Left lung (tissue), 10 donors: Measurements from ENCODE around the gene NR2E1. TPM values are rescaled to one million over a fixed set of nuclear protein-coding genes. Genes with fewer than 3 reads are reported as not detected.

Experiments
- ATAC-seq: fragments of 200-7000 bp; cut with Tn5 transposase; one replicate; pipeline ENCODE4 v1.9.1; 2020; ENCODE audit warnings: moderate library complexity
- DNase-seq, 4 donors: peaks; one replicate each; pipeline ENCODE4 v3.0.0-alpha.2; 2013 to 2020
- H3K27ac ChIP-seq, 2 donors: fragments of 200-600 bp; sonication (generic) in 1 of 2; one replicate each; pipeline versions ENCODE4 v1.5.0 to v1.8.0; 2020 to 2021
- H3K27me3 ChIP-seq, 2 donors: fragments of 200-600 bp; sonication (generic) in 1 of 2; one replicate each; pipeline versions ENCODE4 v1.5.0 to v1.8.0; 2020 to 2021
- H3K36me3 ChIP-seq, 2 donors: fragments of 200-600 bp; sonication (generic) in 1 of 2; one replicate each; pipeline versions ENCODE4 v1.5.0 to v1.8.0; 2020 to 2021
- H3K4me1 ChIP-seq, 2 donors: fragments of 200-600 bp; one replicate each; pipeline ENCODE4 v1.8.0; 2021
- H3K4me3 ChIP-seq, 2 donors: fragments of 200-600 bp; sonication (generic) in 1 of 2; one replicate each; pipeline versions ENCODE4 v1.5.0 to v1.8.0; 2020 to 2021; ENCODE audit warnings: mild to moderate bottlenecking in 1 of 2
- H3K9me3 ChIP-seq, 2 donors: fragments of 200-600 bp; sonication (generic) in 1 of 2; one replicate each; pipeline versions ENCODE4 v1.5.0 to v1.8.0; 2020 to 2021
- CTCF ChIP-seq, 2 donors: fragments of 200-600 bp; sonication (generic) in 1 of 2; IDR thresholded peaks; one replicate each; pipeline versions ENCODE4 v1.5.0 to v1.8.0; 2021; ENCODE audit warnings: antibody characterized with exemption in 2 of 2
- intact Hi-C, 2 donors: fragments of 100-400 bp; cut with DNase I; formaldehyde crosslinking; loops; one replicate each; pipeline versions ENCODE4 v1.11.2 to v1.14.2; 2022
- polyA plus RNA-seq, 6 donors: library from polyadenylated mRNA; unstranded; fragments of 120-200 nt; gene quantifications; one replicate each; pipeline ENCODE4 v1.2.1, GENCODE V29; 2013; ENCODE audit not compliant: insufficient read length in 6 of 6
- total RNA-seq, 2 donors: library from RNA; stranded (reverse); fragmentation: NEBNext Ultra II Directional; extraction: Animal tissue kit (Norgen Biotek cat#: 25700); gene quantifications; one replicate each; pipeline ENCODE4 v1.2.1, GENCODE V29; 2021
- donor health status: DM: no; HTN: yes; CAD: no.
- donor health status: DM: no; HTN: no; CAD: no.

Gene NR2E1
- total and polyA plus RNA-seq, 8 donors: 0.06 to 0.07 TPM; not detected in 6

- H3K4me3 ChIP-seq: no peak overlapping the region
- no peaks in the 10 kb centered on the region for H3K9me3 ChIP-seq
- H3K36me3 ChIP-seq: no peaks in the 10 kb centered on the region
- no peak for TF ChIP-seq CTCF (IDR thresholded peaks at IDR 0.05)
- H3K27ac ChIP-seq: no peak overlapping the region
- intact Hi-C loops: no loop called here
- DNase-seq: no peak
- H3K4me1 ChIP-seq: peaks cover 9 to 45% of the 10 kb centered on the region in 2 donors
- peaks cover 100% of the 10 kb centered on the region in 2 donors for H3K27me3 ChIP-seq
- no peak for ATAC-seq
Observed at GRCh38 chr6:108171918-108172516, 6.2 kb downstream of the NR2E1 start.

DNA sequence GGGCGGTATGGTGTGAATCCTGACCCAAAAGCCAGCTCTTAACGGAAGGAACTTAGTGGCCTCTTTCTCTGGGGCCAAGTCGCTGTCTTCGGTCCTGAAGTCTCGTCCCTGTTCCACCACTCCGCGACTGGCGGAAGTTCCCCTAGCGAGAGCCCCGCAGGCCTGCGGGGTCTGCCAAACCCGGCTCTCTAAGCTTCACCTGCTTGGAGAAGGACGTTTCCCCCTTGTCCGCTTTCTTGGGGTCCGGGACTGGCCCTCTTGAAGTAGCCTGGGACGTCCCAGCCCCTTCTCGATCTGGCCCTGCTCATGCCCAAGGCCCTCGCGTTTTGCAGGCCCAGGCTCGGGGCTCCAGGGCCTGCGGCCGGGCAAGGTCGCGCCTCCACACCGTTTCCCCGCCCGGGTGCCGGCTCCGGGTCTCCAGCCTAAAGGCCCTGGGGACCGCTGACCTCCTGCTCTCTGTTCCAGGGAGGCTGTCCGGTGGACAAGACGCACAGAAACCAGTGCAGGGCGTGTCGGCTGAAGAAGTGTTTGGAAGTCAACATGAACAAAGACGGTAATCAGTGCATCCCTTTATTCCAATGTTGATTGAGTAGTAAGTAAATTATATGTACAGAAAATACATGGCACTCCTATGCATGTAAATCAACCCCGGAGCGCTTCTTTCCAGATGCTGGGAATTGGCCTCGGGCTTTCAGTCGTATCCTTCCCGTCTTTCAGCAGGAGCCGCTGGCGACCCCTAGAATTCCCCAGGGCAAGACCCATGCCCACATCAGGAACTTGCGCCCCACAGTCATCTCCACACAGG, 8.8 kb downstream of the NR2E1 start:
- TF ChIP-seq CTCF (IDR thresholded peaks at IDR 0.05): no peak
- Histone ChIP-seq H3K27me3 (peaks cover 96 to 98% of the 10 kb centered on the region in 2 donors), H3K4me1 (peaks cover 0 to 20% of the 10 kb centered on the region in 2 donors), H3K27ac (no peak overlapping the region), H3K9me3 (no peaks in the 10 kb centered on the region), H3K36me3 (no peaks in the 10 kb centered on the region), H3K4me3 (no peak overlapping the region)
- DNase-seq (peak in 2 of 4 donors; percentile 61 to 70), ATAC-seq (peak; percentile 63)
- intact Hi-C loops: no loop called here

- intact Hi-C loops: no loop called here
- H3K27ac ChIP-seq: no peak overlapping the region
- no peaks in the 10 kb centered on the region for H3K36me3 ChIP-seq
- no peaks in the 10 kb centered on the region for H3K9me3 ChIP-seq
- peak overlapping the region in 1 of 2 donors; percentile 31 for H3K4me3 ChIP-seq
- DNase-seq: peak in 1 of 4 donors; percentile 42
- H3K27me3 ChIP-seq: peaks cover 95 to 98% of the 10 kb centered on the region in 2 donors
- no peak for TF ChIP-seq CTCF (IDR thresholded peaks at IDR 0.05)
- H3K4me1 ChIP-seq: peaks cover 0 to 18% of the 10 kb centered on the region in 2 donors
- no peak for ATAC-seq
Observed at GRCh38 chr6:108175176-108175591, 9.4 kb downstream of the NR2E1 start.

- Histone ChIP-seq H3K4me3 (peak overlapping the region in 1 of 2 donors; percentile 31), H3K36me3 (no peaks in the 10 kb centered on the region), H3K4me1 (peaks cover 0 to 18% of the 10 kb centered on the region in 2 donors), H3K9me3 (no peaks in the 10 kb centered on the region), H3K27ac (no peak overlapping the region), H3K27me3 (peaks cover 94 to 98% of the 10 kb centered on the region in 2 donors)
- intact Hi-C loops: no loop called here
- TF ChIP-seq CTCF (IDR thresholded peaks at IDR 0.05): no peak
- DNase-seq: peak in 1 of 4 donors; percentile 88
- peak; percentile 72 for ATAC-seq
Observed at GRCh38 chr6:108175592-108176279, 9.9 kb downstream of the NR2E1 start.
